Left forelimb (tissue), 1 donor: ENCODE results near the gene OR5D14.

Source experiments
- DNase-seq: peaks from one replicate; pipeline ENCODE4 v3.0.0-alpha.2; 2018; ENCODE audit warnings: low spot score

The OR5D14 gene

GRCh38 chr11:55795256-55795655 lies at the start of gene OR5D14:
TSS of gene OR5D14 (plus strand) at chr11:55795556. CDS start at chr11:55795556, 0 bp downstream.
- no peak for DNase-seq

- no peak for DNase-seq
Observed at GRCh38 chr11:55773138-55773537, 22.2 kb upstream of the OR5D14 start, which contains the start of gene OR5D13. TSS of gene OR5D13 (plus strand) at chr11:55773438. CDS start at chr11:55773438, 0 bp downstream.

GRCh38 chr11:55791606-55792005 lies 3.8 kb upstream of the OR5D14 start:
- no peak for DNase-seq

- no peak for DNase-seq
Observed at GRCh38 chr11:55793321-55793720, 2.0 kb upstream of the OR5D14 start.

- no peak for DNase-seq
Observed at GRCh38 chr11:55806248-55806647, 10.9 kb downstream of the OR5D14 start.

- no peak for DNase-seq
Observed at GRCh38 chr11:55811067-55811466, 15.7 kb downstream of the OR5D14 start, which contains the start of gene OR5L1. TSS of gene OR5L1 (plus strand) at chr11:55811367. CDS start at chr11:55811467, 100 bp downstream.

- no peak for DNase-seq
Observed at GRCh38 chr11:55819330-55819729, 24.0 kb downstream of the OR5D14 start, which contains the start of gene OR5D18. TSS of gene OR5D18 (plus strand) at chr11:55819630. CDS start at chr11:55819630, 0 bp downstream.

GRCh38 chr11:55826919-55827318 lies 31.6 kb downstream of the OR5D14 start, which contains the start of gene OR5L2:
TSS of gene OR5L2 (plus strand) at chr11:55827219. CDS start at chr11:55827219, 0 bp downstream.
- no peak for DNase-seq

- no peak for DNase-seq
Observed at GRCh38 chr11:55838452-55838851, 43.1 kb downstream of the OR5D14 start, which contains the start of gene OR5D16. TSS of gene OR5D16 (plus strand) at chr11:55838752. CDS start at chr11:55838752, 0 bp downstream.
